Neural cell (in vitro differentiated cells): ENCODE results near the gene PACSIN2.

Experiments used
- CTCF ChIP-seq: fragments of 450-650 bp; IDR thresholded peaks from 2 replicates; pipeline ENCODE4 v1.5.1; 2014; ENCODE audit warnings: antibody characterized with exemption, mild to moderate bottlenecking, moderate library complexity; ENCODE audit not compliant: poor library complexity, severe bottlenecking
- EP300 ChIP-seq: fragments of 450-650 bp; conservative IDR thresholded peaks from 2 replicates; pipeline ENCODE4 v1.6.1; 2014; ENCODE audit warnings: antibody characterized with exemption, mild to moderate bottlenecking, moderate library complexity; ENCODE audit not compliant: poor library complexity, severe bottlenecking
- MXI1 ChIP-seq: fragments of 450-650 bp; conservative IDR thresholded peaks from 2 replicates; pipeline ENCODE4 v1.6.1; 2014; ENCODE audit warnings: antibody characterized with exemption, mild to moderate bottlenecking; ENCODE audit not compliant: poor library complexity, severe bottlenecking
- RAD21 ChIP-seq: fragments of 450-650 bp; conservative IDR thresholded peaks from 2 replicates; pipeline ENCODE4 v1.6.1; 2014; ENCODE audit warnings: antibody characterized with exemption, mild to moderate bottlenecking, moderate library complexity
- REST ChIP-seq: IDR thresholded peaks from 2 replicates; pipeline ENCODE4 v1.6.1; 2012; ENCODE audit warnings: borderline replicate concordance

- no peak for TF ChIP-seq EP300
- TF ChIP-seq CTCF: no peak
- TF ChIP-seq REST: no peak
- TF ChIP-seq RAD21: no peak
- no peak for TF ChIP-seq MXI1
These were observed 76.0 kb downstream of the PACSIN2 start for GRCh38 chr22:42938976-42939375.
